Activated CD8-positive, alpha-beta memory T cell treated with anti-CD3 and anti-CD28 coated beads, Interleukin-2, amount 50 U/mL, for 1 hour (primary cell): ENCODE results near the gene GALNT2.

Experiments used
- DNase-seq: peaks from one replicate; pipeline ENCODE4 v3.0.0-alpha.2; 2020; ENCODE audit errors: extremely low read depth

The GALNT2 gene

GRCh38 chr1:230232371-230232771, 165.3 kb downstream of the GALNT2 start:
- no peak for DNase-seq

DNA sequence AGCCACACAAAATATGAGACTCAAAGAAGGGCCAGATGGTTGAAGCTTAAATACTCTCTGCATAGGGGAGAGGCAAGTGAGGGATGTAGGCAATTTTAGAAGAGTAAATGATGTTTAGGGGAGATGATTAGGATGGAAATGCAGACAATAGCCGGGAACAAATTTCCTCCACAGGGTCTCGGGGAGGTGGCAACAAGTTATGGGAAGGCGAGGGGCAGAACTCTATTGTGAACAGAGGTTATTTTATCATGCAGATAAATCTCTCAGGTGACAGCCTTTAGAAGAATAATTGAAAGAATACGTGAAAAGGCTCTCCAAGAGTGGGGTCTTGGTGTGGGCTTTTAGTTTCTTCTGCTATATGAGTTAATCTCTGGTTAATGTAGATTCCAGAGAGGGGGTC, 166.7 kb downstream of the GALNT2 start:
- no peak for DNase-seq

- no peak for DNase-seq
Observed at GRCh38 chr1:230235876-230236275, 168.8 kb downstream of the GALNT2 start.

- no peak for DNase-seq
Observed at GRCh38 chr1:230236301-230237008, 169.4 kb downstream of the GALNT2 start.

GRCh38 chr1:230237009-230237370, 170.0 kb downstream of the GALNT2 start:
- DNase-seq = no peak

GRCh38 chr1:230237805-230238204, 170.8 kb downstream of the GALNT2 start:
- no peak for DNase-seq

DNA sequence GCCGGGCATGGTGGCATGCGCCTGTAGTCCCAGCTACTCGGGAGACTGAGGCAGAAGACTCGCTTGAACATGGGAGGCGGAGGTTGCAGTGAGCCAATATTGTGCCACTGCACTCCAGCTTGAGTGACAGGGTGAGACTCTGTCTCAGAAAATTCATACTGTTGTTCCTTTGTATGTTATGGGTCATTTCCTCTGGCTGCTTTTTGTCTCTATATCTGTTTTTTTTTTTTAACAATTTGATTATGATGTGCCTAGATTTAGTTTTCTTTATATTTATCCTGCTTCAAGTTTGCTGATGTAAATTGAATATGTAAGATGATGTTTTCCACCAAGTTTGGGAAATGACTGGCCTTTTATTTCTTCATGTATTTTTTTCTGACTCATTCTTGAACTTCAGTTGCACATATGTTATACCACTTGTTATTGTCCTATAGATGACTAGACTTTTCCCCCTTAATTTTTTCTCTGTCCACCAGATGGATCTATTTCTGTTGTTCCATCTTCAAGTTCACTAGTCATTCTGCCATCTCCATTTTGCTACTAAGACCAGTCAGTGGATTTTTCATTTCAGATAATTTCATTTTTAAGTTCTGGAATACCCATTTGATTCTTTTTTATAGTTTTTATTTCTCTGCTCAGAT, 173.5 kb downstream of the GALNT2 start:
- no peak for DNase-seq

- DNase-seq = no peak
Observed at GRCh38 chr1:230242326-230242725, 175.3 kb downstream of the GALNT2 start.

- no peak for DNase-seq
Observed at GRCh38 chr1:230243146-230243545, 176.1 kb downstream of the GALNT2 start.

DNA sequence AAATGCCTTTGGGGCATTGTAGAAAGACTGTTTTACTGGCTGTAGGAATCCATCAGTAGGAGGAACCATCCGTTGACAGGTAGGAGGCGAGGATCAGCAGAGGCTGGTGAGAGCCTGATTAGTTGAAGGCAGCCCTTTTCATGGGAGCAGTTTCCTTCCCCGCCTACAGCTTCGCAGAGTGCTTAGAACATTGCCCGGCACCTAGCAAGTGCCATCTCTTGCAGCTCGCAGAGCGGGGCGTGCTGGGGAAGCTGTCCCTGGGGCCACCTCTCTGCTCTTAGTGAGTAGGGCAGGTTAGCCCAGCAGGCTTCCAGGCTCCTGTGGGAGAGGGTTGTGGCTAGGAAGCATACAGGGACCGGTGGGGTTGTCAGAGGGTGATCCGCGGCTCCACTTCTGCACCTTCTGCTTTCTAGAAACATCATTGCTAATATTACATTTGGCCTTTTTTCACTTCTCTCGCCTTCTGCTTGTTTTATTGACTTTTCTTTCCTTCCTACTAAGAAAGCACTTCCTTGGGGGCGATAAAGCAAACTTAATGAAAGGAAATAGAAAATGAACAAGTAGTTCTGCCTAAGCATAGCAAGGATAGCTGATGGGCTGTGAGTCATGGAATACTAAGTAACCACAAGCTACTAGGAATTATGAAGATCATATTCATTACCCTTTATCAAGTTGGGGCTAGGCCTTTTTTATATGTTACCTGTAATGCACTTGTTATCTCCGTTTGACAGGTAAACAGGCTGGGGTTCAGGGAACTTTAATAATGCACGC, 176.7 kb downstream of the GALNT2 start:
- DNase-seq = no peak

DNA sequence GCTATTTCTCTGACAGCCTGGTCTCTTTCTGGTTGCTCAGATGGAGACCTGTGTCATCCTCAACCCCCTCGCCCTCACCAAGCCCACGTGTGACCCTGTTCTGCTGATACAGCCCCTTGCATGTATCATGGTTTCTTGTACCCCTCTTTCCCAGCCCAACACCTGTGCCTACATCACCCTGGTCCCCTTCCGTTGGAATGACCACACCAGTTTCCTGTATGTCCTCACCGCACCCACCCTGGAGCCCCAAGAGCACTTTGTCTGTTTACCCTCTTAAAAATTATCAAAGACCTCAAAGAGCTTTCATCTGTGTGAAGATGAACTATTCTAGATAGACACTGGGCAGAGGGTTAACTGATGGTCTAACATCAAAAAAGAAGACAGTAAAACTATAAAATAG, 179.5 kb downstream of the GALNT2 start:
- no peak for DNase-seq

GRCh38 chr1:230248016-230248888, 181.2 kb downstream of the GALNT2 start:
- DNase-seq = no peak

GRCh38 chr1:230248889-230249270, 181.8 kb downstream of the GALNT2 start:
- DNase-seq = no peak

GRCh38 chr1:230249695-230250480, 182.8 kb downstream of the GALNT2 start:
- DNase-seq = no peak

DNA sequence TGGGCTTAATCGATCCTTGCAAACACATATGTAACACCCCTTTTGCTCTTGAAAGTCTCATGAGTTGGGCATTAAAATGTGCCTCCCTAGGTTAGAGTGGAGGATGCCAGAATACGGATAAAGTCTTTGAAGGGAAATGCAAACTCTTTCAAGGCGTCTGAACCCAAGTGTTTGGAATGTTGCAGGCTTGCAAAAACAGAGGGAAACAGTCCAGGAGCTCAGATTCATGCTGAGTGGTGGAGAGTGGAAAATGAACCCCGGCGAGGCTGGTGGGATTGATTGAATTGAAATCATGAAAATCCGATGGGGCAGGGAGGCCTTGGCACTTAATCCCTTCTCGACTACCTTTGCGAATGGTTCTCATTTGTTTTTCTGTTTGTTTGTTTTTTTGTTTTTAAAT, 183.6 kb downstream of the GALNT2 start:
- DNase-seq = no peak

DNA sequence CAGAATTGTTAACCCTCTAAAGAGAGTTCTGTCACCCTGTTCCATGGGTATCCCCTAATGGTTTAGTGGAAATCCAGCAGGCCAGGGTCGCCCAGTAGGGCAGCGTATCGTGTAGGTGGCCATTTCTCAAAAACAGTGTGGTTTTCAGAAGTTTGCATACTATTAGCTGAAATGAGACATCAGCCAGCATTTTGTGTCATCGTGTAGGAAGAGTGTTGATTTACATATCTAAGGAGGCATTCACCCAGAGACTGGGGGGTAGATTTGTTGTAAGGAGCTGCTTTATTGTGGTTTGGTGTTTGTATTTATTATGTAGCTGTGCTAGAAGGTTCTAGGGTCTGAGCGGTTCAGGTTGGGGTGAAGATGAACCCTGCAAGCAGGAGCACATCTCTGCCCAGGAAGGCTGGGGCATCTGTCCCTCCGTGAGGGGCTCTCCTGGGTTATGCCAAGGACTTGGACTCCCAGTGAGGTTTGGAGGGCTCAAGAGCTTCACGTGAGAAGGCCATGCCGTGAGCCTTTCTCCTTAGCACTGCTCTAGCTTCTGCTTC, 184.7 kb downstream of the GALNT2 start:
- DNase-seq = no peak

DNA sequence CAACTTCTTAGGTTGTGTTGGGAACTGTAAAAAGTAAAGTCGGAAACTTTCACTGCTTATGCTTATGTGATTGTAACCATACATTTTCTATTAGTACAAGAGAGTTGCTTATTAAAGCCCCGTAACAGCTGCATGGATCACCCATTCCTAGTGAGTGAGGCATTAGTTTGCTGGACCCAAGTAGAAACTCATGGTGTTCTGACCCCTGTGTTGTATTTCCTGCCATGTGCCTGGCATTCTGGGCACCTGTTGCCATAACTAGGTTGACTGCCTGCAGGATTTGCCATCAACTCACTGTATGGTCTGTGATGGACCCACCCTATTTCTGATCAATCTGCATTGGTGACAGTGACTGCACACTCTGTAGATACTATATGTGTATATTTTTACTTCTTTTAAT, 186.1 kb downstream of the GALNT2 start:
- no peak for DNase-seq

DNA sequence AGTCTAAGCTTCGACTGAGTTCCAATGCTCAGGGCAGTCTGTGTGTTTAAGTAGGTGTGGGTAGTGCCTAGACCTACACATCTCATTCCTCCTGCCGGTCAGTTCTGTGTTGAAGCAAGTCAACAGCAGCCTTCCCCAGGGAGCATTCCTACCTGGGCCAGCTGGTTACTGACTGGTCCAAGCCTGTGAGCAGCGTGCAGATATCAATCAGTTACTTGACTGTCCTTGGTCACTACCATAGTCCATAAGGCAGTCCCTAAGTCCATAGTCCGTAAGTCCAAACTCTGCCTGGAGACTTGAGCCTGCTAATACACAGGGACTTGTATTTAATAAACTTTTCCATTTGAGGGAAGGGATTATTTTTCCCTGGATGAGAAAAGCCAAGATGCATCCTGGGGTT, 187.2 kb downstream of the GALNT2 start:
- DNase-seq = no peak

- DNase-seq = no peak
Observed at GRCh38 chr1:230255116-230255515, 188.1 kb downstream of the GALNT2 start.

GRCh38 chr1:230255991-230256390, 189.0 kb downstream of the GALNT2 start:
- DNase-seq = no peak

- DNase-seq = no peak
Observed at GRCh38 chr1:230256896-230257295, 189.9 kb downstream of the GALNT2 start.
